Measurements from ENCODE around the gene CEBPA.
A peak's percentile ranks its signal among the peaks of the same experiment; 100 is the strongest.

CEBPA gene

GRCh38 chr19:33306191-33306590, 3.9 kb upstream of the CEBPA start:
- H3K4me1 Mint-ChIP-seq: peaks cover 23% of the 10 kb centered on the region
- DNase-seq: no peak
- peaks cover 5% of the 10 kb centered on the region for H3K9me3 Mint-ChIP-seq
- no peak for TF ChIP-seq CTCF (IDR thresholded peaks at IDR 0.05)
- peaks cover 47% of the 10 kb centered on the region for H3K27me3 Mint-ChIP-seq (ENCODE audit: low read depth, poor library complexity)
- no peak overlapping the region for H3K4me3 Mint-ChIP-seq
- no peaks in the 10 kb centered on the region for H3K36me3 Mint-ChIP-seq (ENCODE audit: low read depth)
- H3K27ac Mint-ChIP-seq: no peak overlapping the region

DNA sequence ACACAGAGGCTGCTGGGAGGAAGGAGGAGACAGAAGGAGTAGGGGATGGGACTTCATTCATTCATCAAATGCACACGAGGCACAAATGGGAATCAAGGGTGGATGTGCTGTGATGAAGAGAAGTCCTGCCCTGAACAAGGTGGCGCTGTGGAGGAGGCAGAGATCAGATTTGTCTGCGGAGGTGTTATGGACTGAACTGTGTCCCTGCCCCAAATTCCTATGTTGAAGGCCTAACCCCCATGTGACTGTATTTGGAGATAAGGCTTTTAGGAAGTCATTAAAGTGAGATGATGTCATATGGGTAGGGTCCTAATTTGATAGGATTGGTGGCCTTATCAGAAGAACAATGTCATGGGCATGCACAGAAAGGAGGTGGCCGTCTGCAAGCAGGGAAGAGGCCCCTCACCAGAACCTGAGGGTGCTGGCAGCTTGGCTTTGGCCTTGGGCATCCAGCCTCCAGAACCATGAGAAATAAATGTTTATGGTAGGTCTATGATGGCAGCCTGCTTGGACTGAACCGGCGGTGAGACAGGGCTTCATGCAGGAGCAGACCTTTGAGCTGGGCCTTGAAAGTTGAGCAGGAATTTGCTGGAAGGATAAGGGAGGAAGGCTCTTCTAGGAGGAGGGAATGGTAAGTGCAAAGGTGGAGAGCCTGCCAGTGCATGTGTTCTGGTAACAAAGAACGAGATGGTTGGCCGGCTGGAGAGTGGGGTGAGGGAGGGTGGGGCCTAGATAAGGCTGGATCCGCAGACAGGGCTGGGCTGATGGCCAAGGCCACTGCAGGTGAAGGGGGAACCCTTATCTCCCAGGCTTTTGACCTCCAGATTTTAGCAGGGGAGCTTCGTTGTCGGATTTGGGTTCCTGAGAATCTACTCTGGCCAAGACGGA, 2.7 kb upstream of the CEBPA start:
- H3K27ac Mint-ChIP-seq: no peak overlapping the region
- no peak for TF ChIP-seq CTCF (IDR thresholded peaks at IDR 0.05)

GRCh38 chr19:33304371-33304759, 2.0 kb upstream of the CEBPA start:
- Mint-ChIP-seq H3K9me3 (peaks cover 5% of the 10 kb centered on the region), H3K36me3 (ENCODE audit: low read depth) (no peaks in the 10 kb centered on the region), H3K4me1 (peaks cover 12% of the 10 kb centered on the region), H3K4me3 (peak overlapping the region; percentile 54), H3K27me3 (ENCODE audit: low read depth, poor library complexity) (peaks cover 61% of the 10 kb centered on the region), H3K27ac (no peak overlapping the region)
- DNase-seq: no peak
- no peak for TF ChIP-seq CTCF (IDR thresholded peaks at IDR 0.05)

More for the DNA sequence above, 2.7 kb upstream of the CEBPA start:
- H3K9me3 Mint-ChIP-seq: peaks cover 5% of the 10 kb centered on the region
- H3K36me3 Mint-ChIP-seq (ENCODE audit: low read depth): no peaks in the 10 kb centered on the region
- H3K4me1 Mint-ChIP-seq: peaks cover 12% of the 10 kb centered on the region
- no peak overlapping the region for H3K4me3 Mint-ChIP-seq
- no peak for DNase-seq
- H3K27me3 Mint-ChIP-seq (ENCODE audit: low read depth, poor library complexity): peaks cover 59% of the 10 kb centered on the region

GRCh38 chr19:33303791-33304345, 1.5 kb upstream of the CEBPA start:
- Mint-ChIP-seq H3K36me3 (ENCODE audit: low read depth) (no peaks in the 10 kb centered on the region), H3K27ac (no peak overlapping the region), H3K27me3 (ENCODE audit: low read depth, poor library complexity) (peaks cover 61% of the 10 kb centered on the region), H3K4me1 (peaks cover 12% of the 10 kb centered on the region), H3K4me3 (peak overlapping the region; percentile 54), H3K9me3 (peaks cover 5% of the 10 kb centered on the region)
- no peak for TF ChIP-seq CTCF (IDR thresholded peaks at IDR 0.05)
- DNase-seq: no peak

- Mint-ChIP-seq H3K27me3 (ENCODE audit: low read depth, poor library complexity) (peaks cover 61% of the 10 kb centered on the region), H3K9me3 (no peaks in the 10 kb centered on the region), H3K27ac (no peak overlapping the region), H3K4me1 (peaks cover 12% of the 10 kb centered on the region), H3K36me3 (ENCODE audit: low read depth) (no peaks in the 10 kb centered on the region), H3K4me3 (peak overlapping the region; percentile 78)
- DNase-seq: peak; percentile 70
- TF ChIP-seq CTCF (IDR thresholded peaks at IDR 0.05): no peak
Measured at GRCh38 chr19:33302974-33303790, 848 bp upstream of the CEBPA start.
